Measurements from ENCODE around the gene GDF11. TPM values are rescaled to one million over a fixed set of nuclear protein-coding genes. Genes with fewer than 3 reads are reported as not detected.

Gene GDF11
- total and polyA plus RNA-seq, 2 of the 8 experiments (the other 6 are each of a cell fraction or from before 2014, with no cell fraction given), result 12.1 to 15.1 TPM

DNA sequence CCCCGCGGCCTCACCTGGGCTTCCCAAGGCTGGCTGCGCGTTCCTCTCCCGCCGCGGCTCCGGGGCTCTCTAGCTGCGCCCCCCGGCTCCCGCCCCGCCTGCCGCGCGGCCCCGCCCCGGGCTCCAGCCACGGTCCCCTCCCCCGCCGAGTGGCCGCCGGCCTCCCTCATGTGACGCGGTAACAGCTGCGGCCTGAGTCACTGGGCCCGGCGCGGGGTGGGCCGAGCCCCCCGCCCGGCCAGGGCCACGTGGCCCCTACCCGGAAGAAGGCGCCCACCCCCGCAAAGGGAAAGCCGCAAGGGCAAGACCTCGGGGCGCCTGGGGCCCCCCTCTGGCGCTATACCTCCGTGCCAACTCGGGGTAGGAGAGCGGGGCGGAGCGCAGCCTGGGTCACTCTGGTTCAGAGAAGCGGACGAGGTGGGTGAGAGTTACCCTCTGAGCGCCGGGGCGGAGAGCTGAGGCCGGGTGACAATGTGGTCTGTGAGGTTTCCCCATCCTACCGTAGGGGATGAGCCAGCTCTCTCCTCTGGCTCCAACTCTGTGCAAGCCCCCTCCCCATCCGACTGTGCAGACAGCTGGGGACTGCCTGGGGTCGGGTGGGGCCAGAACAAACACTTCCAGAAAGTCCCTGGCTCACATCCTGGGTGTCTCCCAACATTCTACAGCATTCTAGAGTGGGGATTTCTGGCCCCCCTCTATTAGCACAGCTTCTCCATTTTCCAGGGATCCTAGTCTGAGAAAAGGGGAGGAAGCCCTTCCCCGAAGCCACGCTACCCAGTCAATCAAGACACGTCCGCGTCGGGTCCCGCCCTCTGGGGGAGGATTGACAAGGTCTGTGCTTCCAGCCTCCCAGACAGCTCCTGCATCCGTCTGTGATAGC is 13.7 kb upstream of the GDF11 start, which contains the start of gene CD63:
Gene CD63, minus strand, starts transcription at position 71 of the 880 bp plus-strand sequence. CDS start 668 bp downstream, outside the sequence.
- peaks cover 0 to 3% of the 10 kb centered on the region in 2 experiments for H4K20me1 ChIP-seq (replicated peaks in 1 of 2; ENCODE audit: control insufficient read depth in 1 of 2, insufficient read depth in 2 of 2, low read length in 2 of 2)
- no peaks in the 10 kb centered on the region for H3K27me3 ChIP-seq (replicated peaks in 1 of 4; ENCODE audit: control insufficient read depth in 3 of 4, extremely low read depth in 1 of 4, insufficient read depth in 3 of 4, low read length in 3 of 4)
- H4K5ac ChIP-seq (ENCODE audit: insufficient read length, low read depth, low read length), result peak within 1 kb of the TSS; percentile 82
- H2BK5ac ChIP-seq (ENCODE audit: low read depth, low read length), result peak within 1 kb of the TSS; percentile 77; the same call in 1 of the 2 replicates
- peak within 1 kb of the TSS; percentile 89 for H3K14ac ChIP-seq (ENCODE audit: insufficient read length)
- 1% methylated on average over 30 of the region's 61 CpGs; no CpG with 5 or more reads in 1 of the 2 experiments for WGBS, 2 experiments (ENCODE audit: extremely low coverage in 1 of 2, insufficient coverage in 1 of 2, insufficient read length in 1 of 2, insufficient replicate concordance in 2 of 2, low coverage in 1 of 2, low lambda C conversion rate in 2 of 2, missing lambda C conversion rate in 1 of 2)
- H3K27ac ChIP-seq (ENCODE audit: low read depth, low read length), result peak within 1 kb of the TSS; percentile 68; the same call in 1 of the 2 replicates
- H3K4me3 ChIP-seq (ENCODE audit: extremely low read depth in 1 of 4, insufficient read depth in 2 of 4, low read depth in 3 of 4, low read length in 4 of 4), result peak within 1 kb of the TSS; percentile 54 to 93 (median 90)
- H3K23ac ChIP-seq (ENCODE audit: insufficient read length), result no peak within 1 kb of the TSS
- H2BK12ac ChIP-seq (ENCODE audit: low read depth, low read length), result peak within 1 kb of the TSS; percentile 68; the same call in 1 of the 2 replicates
- H2BK15ac ChIP-seq (ENCODE audit: low read length), result peak within 1 kb of the TSS; percentile 65
- H3K23me2 ChIP-seq (ENCODE audit: low read depth, low read length), result peaks cover 15% of the 10 kb centered on the region
- H3K79me2 ChIP-seq (ENCODE audit: control insufficient read depth in 1 of 2, insufficient read depth in 2 of 2, low read length in 2 of 2), result peaks cover 0 to 17% of the 10 kb centered on the region in 2 experiments; a peak in 2 of 4 replicates
- H3K4ac ChIP-seq (replicated peaks; ENCODE audit: insufficient read length, low read depth, low read length), result peak within 1 kb of the TSS; percentile 94
- H2AK5ac ChIP-seq (ENCODE audit: low read depth, low read length), result no peak within 1 kb of the TSS
- peak within 1 kb of the TSS; percentile 69 for H4K91ac ChIP-seq (replicated peaks; ENCODE audit: insufficient read length, low read length)
- H2AFZ ChIP-seq (ENCODE audit: low read length), result no peak within 1 kb of the TSS
- DNase-seq (ENCODE audit: low read depth in 1 of 2, low spot score in 2 of 2) (peak in 1 of 2 experiments; percentile 85), FAIRE-seq (peak; percentile 28)
- peaks cover 0 to 12% (median 10%) of the 10 kb centered on the region in 4 experiments; a peak in 6 of 7 replicates for H3K4me1 ChIP-seq (replicated peaks in 1 of 4; ENCODE audit: control insufficient read depth in 3 of 4, insufficient read depth in 4 of 4, low read length in 3 of 4)
- H2BK120ac ChIP-seq (replicated peaks; ENCODE audit: low read depth, low read length), result peak within 1 kb of the TSS; percentile 45
- H3K4me2 ChIP-seq (ENCODE audit: insufficient read depth in 1 of 2, low read depth in 2 of 2, low read length in 2 of 2), result peak within 1 kb of the TSS; percentile 82 to 92
- H3K18ac ChIP-seq (ENCODE audit: extremely low read depth, low read length), result peak within 1 kb of the TSS; percentile 91
- H3K79me1 ChIP-seq (ENCODE audit: low read depth, low read length), result peaks cover 5% of the 10 kb centered on the region; the same call in 1 of the 2 replicates
- H3K9me3 ChIP-seq (ENCODE audit: insufficient read depth in 2 of 2, low read depth in 1 of 2, low read length in 1 of 2), result no peaks in the 10 kb centered on the region
- ChIA-PET CTCF (ENCODE audit: partially characterized antibody) (interaction anchor here (0.8 to 2.7 kb wide), 17 partner anchors 9 to 210 kb away, joined by 3 to 34 read pairs (median 5); partner anchors contain the start of genes BLOC1S1, ITGA7, ORMDL2 and RDH5), POLR2A (ENCODE audit: partially characterized antibody) (interaction anchor here (0.5 to 34.1 kb wide), 17 partner anchors 9 to 1383 kb away, joined by 3 to 809 read pairs (median 7); partner anchors contain the start of genes BLOC1S1, DNAJC14, ITGA7 and ORMDL2)
- peak within 1 kb of the TSS; percentile 75 to 86 (median 76) for H3K9ac ChIP-seq (replicated peaks in 1 of 4; ENCODE audit: extremely low read depth in 1 of 4, low read depth in 3 of 4, low read length in 3 of 4)
- H2BK20ac ChIP-seq (ENCODE audit: low read length), result no peak within 1 kb of the TSS
- peak within 1 kb of the TSS; percentile 70 for H4K8ac ChIP-seq (ENCODE audit: extremely low read depth, insufficient read depth, low read length)
- peak within 1 kb of the TSS; percentile 66 for H3K56ac ChIP-seq (replicated peaks; ENCODE audit: insufficient read length, low read depth, low read length)
- H3K36me3 ChIP-seq (ENCODE audit: control insufficient read depth in 2 of 4, insufficient read depth in 4 of 4, low read length in 3 of 4), result peaks cover 5 to 25% (median 11%) of the 10 kb centered on the region in 4 experiments; a peak in 5 of 8 replicates

Data from H1 (cell line).